NCI-H2196 treated with DMSO at 0.1 percent for 48 hours (cell line): Measurements from ENCODE around the gene TRIM4.
"Not testable (repeated sequence)": the region's sequence is repeated elsewhere in the genome, so short reads cannot be mapped to it uniquely, and the experiment has no call there.

ENCODE experiments used
- DNase-seq: peaks from one replicate; lab custom pipeline; 2025; ENCODE audit not compliant: unreplicated experiment; lab: John Stamatoyannopoulos, UW

The TRIM4 gene

DNA sequence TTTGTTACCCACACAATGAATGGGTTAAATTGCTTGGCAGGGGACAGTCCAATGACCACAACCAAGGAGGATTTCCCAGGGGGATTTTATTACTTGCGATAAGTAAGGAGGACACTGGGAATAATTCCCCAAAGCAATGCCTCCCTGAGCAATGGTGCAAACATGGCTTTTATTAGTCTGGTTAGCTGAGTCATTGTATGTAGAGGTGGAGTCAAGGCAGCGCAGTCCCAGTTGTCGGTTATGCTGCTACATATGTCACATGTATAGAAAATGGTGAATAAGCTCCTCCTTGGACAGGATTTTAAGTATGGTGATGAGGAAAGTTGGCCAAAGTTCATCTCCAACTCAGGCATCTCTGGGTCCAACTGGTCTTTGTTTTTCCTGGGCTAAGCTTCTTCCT, 3.9 kb upstream of the TRIM4 start:
- no peak for DNase-seq

DNA sequence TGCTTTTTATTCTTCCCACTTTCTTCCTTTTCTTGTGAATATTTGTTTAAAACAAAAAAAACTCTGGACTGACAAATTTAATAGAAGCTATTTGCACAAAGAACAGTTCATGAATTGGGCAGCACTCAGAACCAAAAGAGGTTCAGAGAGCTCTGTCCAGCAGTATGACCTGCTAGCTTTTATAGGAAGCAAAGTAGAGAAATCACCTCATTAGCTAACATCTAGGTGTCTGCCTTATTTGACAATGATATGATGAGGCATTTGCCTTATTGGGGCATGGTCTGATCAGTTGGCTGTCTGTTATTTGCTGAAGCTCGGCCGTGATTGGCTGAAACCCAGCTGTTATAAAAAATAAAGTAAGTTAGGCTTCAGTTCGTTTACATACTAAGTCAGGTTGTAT, 819 bp upstream of the TRIM4 start:
- DNase-seq, result no peak

DNA sequence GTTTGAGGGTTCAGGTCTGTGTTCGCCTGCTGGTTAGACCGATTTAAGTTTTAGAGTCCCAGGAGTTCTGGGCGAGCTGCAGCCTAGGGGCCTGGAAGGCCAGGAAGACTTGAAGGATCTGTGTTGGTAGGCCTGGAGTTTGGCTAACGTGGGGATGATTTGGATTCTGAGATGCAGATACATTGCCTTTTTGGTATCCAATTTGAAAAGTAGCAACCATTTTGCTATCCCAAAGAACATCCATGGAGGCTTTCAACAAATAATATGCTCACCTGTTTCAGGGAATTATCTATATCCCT, 433 bp upstream of the TRIM4 start:
- DNase-seq, result no peak

DNA sequence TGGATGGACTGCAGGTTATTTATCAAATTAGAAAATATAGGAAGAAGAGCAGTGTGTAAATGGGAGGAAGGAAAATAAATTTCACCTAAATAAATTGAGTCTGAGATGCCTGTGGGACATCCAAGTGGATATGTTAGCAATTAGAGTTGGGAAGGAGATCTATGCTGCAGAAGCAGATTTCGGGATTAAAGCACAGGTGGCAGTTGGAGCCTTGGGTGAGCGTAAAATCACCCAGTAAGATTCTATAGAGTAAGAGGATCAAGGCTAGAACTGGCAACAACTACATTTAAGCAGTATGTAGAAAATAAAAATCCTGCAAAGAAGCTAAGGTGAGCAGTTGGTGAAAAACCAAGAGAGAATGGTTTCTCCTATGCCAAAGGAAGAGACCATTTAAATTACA, 8.4 kb downstream of the TRIM4 start:
- DNase-seq, result no peak

DNA sequence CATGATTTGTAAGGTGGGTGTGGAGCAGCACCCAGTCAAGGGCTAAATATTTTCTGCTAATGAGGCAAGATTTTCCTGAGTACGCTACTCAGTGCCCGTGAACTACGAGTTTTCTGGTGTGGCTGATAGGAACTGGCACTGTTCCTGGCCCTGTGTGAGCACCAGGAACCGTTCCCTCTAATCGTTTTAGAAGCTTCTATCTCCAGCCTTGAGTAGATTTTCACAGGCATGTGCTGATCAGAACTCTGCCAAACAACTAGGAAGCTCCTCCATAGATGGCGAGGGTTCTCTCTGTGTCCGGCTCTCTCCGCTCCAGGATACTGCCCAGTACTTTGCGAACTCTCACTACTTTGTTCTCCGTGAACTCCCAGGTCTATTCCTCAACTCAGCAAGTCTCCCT, 17.7 kb downstream of the TRIM4 start:
- no peak for DNase-seq

DNA sequence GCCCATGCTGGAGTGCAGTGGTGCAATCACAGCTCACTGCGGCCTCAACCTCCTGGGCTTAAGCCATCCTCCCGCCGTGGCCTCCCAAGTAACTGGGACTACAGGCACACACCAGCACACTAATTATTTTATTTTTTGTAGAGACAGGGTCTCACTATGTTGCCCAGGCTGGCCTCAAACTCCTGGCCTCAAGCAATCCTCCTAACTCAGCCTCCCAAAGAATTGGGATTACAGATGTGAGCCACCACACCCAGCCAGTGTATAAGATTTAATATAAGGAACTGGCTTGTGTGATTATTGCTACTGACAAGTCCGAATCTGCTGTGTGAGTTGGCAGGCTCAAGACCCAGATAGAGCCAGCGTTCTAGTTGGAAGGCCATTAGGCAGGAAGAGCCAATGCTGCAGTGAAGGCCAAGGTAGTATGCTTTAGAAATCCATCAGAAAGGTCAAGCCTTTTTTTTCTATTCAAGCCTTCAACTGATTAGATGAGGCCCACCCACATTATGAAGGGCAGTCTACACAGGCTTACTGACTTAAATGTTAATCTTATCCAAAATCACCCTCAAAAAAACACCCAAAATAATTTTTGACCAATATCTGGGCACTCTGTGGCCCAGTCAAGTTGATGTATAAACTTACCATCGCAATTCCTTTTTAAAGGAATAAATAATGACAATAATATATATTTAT, 19.4 kb downstream of the TRIM4 start:
- DNase-seq, result no peak

DNA sequence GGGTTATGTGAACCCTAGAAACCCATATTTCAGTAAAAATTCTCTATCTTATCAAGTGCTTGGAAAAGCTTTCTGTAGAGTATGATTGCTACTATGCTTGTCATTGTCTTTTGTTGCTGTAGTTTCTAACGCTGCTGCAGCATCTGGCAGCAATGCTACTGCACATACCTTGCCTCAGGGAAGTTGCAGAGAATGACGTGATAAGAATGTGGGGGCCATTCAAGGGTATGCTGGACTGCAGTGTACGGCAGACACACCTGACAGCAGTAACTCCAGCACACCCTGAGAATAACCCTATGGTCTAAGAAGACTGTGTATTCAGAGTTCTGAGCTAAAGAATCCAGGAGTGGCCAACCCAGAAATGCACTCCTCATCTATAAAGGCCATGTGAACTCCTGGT, 20.5 kb downstream of the TRIM4 start:
- DNase-seq, result no peak

DNA sequence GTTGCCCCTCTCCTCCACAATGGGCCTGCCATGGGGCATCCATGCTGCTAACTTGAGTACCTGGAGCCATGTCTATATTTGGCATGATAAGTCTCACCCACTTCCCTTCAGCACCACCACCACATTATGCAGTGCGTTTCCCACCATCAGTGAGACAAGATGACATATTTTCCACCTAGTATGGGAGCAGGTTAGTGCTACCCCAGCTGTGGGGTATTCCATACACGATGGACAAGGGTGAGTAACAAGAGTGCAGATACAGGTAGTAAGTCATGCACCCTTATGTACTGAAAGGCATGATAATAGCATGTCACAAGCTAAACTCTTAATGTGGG, 21.3 kb downstream of the TRIM4 start:
- DNase-seq, result no peak

DNA sequence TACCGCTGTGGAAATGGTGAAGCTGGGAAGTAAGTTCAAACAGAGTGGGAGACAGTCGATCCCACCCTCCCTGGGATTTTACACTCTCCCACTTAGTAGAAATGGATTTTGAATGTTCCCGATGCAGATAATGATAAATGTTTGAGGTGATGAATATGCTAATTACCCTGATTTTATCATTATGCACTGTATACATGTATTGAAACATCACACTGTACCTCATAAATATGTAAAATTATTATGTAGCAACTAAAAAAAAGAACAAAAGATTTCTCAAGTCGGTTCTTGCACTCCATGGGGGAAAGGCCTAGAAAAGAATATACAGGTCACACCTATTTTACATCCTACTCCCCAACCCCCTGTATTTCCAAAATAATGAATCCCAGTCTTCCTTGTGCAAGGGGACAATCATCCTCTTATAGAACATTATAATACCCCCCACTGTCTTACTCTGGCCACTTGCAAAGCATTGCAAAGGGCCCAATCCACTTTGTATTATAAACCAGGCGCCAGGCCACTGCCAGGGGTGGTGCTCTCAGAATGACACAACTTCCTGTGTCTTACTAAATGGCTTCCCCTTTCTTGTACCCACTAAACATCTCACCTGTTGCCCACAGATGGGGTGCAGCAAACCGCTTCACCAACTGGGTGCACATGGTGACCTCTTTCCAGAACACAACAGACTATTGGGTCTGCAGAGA, 21.9 kb downstream of the TRIM4 start:
- no peak for DNase-seq

DNA sequence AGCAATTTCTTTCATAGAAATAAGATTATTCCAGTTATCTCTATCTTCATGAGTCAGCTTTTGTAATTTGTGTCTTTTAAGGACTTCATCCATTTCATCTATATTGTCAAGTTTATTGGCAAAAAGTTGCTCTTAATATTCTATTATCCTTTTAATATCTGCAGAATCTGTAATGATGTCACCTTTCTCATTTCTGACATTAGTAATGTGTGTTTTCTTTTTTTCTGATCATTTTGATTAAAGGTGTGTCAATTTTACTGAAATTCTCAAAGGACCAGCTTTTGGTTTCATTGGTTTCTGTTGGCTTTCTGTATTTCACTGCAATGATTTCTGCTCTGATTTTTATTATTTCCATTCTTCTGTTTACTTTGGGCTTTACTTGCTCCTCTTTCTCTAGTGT, 24.6 kb downstream of the TRIM4 start:
- DNase-seq, result no peak

DNA sequence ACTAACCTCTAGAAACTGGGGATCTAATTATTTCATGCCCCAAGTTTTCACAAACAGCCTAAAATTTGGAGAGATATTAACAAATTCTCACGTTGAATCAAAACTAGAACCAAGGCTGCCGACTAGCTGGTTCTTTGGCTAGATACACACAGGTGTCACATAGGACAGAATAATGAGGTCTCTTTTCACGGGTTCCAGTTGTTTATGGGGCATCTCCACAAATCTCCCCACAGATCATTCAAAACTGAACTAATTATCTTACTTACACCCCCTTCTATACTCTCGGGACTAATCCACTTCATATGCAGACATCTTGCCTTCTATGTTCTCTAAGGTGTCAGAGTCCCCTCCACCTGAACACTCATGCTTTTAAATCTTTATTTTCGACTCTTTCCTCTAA, 26.1 kb downstream of the TRIM4 start:
- DNase-seq, result no peak

DNA sequence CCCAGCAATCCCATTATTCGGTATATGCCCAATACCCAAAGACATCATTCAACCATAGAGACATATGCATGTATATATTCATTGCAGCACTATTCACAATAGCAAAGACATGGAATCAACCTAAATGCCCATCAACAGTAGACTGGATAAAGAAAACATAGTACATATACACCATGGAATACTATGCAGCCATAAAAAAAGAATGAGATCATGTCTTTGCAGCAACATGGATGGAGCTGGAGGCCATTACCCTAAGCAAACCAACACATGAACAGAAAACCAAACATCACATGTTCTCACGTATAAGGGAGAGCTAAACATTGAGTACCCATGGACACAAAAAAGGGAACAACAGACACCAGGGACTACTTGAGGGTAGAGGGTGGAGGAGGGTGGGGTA, 29.0 kb downstream of the TRIM4 start:
- not testable (repeated sequence) for DNase-seq

DNA sequence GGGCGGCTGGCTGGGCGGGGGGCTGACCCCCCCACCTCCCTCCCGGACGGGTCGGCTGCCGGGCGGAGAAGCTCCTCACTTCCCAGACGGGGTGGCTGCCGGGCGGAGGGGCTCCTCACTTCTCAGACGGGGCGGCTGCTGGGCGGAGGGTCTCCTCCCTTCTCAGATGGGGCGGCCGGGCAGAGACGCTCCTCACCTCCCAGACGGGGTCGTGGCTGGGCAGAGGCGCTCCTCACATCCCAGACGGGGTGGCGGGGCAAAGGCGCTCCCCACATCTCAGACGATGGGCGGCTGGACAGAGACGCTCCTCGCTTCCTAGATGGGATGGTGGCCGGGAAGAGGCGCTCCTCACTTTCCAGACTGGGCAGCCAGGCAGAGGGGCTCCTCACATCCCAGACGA, 31.0 kb downstream of the TRIM4 start:
- not testable (repeated sequence) for DNase-seq

DNA sequence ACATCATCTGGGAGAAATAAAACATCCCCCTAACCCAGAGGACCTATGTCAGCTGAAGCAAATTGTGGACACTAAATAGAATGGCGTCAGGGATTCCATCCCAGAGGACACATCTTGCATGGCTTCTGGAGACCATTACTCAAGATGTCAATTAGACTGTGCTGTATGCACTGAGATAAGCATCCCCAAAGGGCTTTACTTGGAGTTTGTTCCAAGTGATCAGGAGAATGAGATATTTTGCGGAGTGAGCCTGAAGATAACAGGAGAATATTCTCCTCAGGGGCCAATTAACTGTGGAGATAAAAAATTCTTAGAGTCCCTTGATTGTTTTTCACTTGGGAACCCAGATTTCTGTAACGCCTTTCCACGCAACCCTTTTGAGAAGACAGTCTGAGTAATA, 38.0 kb downstream of the TRIM4 start:
- DNase-seq, result no peak

DNA sequence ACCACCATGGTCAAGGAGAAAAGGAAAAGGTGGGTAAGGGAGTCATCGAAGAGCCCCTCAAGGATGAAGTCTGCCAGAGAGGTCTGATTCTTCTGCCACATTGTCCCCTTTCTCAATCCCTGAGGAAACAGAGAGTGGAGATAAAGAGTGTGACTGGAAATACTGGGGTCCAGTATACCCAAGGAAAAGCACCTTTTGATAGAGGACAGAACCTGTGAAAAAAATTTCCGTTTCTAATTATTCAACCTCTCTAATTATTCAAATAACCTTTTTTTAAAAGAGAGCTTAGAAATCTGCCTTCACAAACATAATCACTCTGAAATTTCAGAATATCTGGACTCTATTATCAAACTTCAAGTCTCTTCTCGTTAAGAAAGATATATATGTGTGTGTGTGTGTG, 42.4 kb downstream of the TRIM4 start, which contains the start of gene OR2AE1:
Gene OR2AE1, minus strand, starts transcription at position 101 of the 400 bp plus-strand sequence. Its CDS starts 0 bp downstream, at position 101.
- DNase-seq, result no peak

DNA sequence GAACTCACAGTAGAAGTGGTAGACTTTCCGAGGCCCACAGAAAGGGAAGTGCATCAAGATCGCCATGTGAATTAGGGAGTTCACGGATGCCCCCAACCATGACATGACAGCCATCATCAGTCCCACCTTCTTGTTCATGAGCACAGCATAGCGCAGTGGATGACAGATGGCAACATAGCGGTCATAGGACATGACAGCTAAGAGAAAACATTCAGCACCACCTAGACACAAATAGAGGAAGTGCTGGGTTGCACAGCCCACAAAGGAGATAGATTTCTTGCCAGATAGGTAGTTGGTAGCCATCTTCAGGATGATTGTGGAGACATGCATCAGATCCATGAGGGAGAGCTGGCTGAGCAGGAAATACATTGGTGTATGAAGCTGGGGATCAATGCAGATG, 42.8 kb downstream of the TRIM4 start:
- no peak for DNase-seq

DNA sequence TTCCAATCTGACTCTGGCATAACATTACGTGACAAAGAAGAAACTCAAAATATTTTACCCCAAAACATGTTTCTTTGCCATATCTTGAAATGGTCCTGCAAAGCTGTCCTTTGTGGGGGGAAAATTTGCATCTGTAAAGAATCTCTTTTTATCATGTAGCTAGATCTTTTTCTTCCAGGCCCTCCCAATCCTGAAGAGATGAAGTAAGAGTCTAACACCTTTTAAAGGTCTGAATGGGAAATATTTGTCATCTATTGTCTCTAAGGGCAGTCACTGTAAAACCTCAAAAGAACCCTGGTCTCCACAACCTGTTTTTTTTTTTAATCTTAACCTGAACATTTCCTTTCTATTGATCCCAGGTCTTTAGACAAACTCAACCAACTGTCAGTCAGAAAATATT, 51.1 kb downstream of the TRIM4 start:
- no peak for DNase-seq

DNA sequence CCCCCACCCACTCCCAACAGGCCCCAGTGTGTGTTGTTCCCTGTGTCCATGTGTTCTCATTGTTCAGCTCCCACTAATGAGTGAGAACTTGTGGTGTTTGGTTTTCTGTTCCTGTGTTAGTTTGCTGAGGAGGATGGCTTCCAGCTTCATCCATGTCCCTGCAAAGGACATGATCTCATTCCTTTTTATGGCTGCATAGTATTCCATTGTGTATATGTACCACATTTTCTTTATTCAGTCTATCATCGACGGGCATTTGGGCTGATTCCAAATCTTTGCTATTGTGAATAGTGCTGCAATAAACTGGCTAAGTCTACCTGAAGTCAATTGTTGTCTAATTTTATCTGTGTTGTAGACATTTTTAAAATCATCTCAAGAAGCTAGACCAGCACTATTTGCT, 51.9 kb downstream of the TRIM4 start:
- not testable (repeated sequence) for DNase-seq

DNA sequence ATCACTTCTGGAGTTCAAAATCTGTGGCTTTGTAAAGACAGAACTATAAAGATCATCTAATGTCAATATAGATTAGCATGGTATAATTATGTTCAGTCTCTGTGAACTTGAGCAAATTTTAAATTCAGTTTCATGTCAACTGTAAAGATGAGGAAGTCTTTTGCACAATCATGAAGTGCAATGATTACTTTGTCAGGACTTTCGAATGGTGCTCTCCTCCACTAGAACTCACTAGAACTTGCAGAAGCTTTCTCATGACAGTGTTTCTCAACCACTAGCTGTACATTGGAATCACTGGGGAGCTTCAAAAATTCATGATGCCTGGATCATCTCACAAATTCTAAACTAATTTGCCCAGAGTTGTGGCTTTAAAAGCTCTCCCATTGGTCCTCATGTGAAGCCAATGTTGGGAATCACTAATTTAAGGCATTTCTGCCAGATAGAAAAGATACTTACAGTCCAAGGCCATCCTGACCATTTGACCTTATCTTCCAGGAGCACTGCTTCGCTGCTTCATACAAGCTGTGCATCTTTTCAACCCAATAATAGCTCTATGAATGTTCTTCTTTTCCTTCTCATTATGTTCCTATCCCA, 55.4 kb downstream of the TRIM4 start:
- DNase-seq, result no peak

DNA sequence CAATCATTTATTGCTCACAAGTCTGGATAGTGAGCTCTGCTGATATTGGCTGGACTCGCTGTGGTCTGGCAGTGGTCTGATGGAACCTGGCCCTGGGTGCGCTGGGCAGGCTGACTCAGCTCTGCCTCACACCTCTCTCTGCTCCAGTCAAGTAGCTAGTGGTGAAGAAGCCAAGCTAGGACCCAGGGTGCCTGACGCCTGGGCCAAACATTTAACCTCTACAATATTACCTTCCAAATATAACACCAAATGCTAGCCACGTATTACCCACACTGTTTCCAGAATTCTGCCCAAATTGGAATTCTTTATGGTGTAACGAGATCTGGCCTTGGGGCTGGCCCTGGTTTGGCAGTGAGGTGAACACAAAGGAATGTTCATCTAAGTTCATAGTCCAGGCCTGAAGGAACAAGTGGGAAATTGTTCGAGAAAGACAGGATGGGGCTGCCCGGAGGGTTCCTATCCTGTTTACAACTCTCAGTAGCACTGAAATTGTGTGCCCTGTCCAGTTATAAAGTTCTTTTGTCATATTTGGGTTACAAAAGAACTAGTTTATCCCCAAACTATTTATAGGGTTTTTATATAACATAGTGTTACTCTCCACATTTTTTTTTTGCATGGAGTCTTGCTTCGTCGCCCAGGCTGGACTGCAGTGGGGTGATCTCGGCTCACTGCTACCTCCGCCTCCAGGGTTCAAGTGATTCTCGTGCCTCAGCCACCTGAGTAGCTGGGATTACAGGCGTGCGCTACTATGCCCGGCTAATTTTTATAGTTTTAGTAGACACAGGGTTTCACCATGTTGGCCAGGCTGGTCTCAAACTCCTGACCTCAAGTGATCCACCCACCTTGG, 58.8 kb downstream of the TRIM4 start:
- DNase-seq, result no peak

DNA sequence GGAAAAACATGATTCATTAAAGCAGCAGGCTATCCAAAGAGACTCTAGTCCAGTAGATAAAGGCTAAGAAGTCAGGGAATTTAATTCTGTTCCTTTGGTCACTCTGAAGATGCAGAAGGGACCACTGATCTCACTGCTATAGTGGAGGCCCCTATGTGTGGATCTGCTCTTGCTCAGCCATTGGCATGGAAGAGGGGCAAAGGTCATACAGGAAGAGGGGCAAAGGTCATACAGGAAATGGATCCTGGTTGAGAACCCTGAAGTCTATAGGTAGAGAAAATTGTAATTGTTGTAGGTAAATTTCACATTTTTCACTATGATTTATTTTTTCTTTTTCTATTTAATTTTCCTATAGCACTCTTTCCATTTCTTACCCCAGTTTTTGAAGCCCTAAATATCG, 64.1 kb downstream of the TRIM4 start:
- DNase-seq, result no peak
